HL-60/S4 (cell line): ENCODE measurements around the gene FOXO1.
"Not testable (repeated sequence)": the region's sequence is repeated elsewhere in the genome, so short reads cannot be mapped to it uniquely, and the experiment has no call there.

Source experiments
- in situ Hi-C: fragments of 300-500 bp; cut with MboI; formaldehyde crosslinking; loops from 2 replicates; pipeline ENCODE4 v1.14.3; 2022; ENCODE audit warnings: low sequenced_read_pairs

The FOXO1 gene

DNA sequence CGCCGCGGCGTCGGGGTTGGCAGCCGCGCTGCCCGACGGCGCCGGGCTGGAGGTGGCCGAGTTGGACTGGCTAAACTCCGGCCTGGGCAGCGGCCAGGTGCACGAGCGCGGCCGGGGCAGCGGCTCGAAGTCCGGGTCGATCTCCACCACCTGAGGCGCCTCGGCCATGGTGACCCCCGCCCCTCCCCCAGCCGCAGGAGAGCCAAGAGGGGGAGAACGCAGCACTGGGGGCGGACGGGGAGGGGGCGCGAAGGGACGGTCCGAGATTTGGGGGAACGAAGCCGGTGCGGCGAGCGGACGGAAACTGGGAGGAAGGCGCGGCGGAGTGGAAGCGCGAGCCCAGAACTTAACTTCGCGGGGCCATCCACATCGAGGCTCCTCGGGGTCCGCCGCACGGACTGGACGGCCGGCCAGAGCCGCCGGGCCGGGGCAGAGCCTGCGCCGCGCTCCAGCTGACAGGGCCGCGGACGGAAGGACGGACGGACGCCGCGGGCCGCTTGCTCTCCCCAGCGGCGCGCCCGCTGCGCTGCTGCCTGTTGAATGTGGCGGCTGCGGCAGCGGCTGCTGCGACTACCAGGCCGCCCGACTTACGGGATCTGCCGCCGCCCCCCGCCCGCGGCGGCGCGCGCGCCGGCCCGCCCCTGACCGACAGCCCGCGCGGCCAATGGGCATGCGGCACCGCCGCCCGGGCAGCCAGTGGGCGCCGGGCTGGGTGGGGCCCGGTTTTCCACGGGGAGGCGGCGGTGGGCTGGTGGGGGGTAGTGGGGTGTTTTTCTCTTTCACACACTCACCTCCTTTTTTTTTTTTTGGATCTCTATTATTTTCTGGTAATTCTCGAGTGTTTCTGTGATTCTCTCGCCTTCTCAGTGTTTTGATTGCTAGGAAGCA, at the start of gene FOXO1:
FOXO1 (minus strand) TSS at position 597 of the 888 bp plus-strand sequence; CDS start at position 168, 429 bp downstream.
- in situ Hi-C loops: no loop called here

DNA sequence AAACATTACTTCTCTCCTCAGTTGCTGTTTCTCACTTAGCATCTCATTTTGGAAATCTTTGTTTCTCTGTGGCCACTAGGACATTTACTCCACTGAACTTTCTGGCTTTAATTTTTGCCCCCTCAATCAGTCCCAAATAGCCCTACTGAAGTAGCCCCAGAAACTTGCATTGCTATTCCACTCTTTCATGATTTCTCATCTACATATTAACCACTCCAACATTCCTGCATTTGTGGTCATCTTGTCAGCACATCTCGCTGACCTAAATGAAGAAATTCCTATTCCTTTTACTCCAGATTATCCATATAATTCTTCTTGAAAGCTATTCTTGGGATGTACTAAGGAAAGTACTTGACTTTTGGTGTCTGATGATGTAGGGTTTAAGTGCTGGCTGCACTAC, 48.0 kb upstream of the FOXO1 start:
- in situ Hi-C loops: not testable (repeated sequence)

DNA sequence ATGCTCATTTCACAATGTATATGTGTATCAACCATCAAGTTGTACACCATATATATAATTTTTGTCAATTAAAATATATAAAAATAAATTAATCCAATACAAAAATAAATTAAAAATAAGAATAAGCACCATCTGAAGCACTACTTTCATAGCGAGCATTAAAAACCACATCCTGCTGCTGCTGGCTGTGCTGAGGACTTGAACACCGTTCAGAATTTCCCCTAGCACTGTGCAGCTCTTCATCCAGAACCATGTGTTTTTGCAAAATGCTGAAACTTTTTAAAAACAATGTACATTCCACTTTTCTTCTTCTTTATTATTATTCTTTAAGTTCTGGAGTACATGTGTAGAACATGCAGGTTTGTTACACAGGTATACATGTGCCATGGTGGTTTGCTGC, 40.0 kb upstream of the FOXO1 start:
- in situ Hi-C loops: no loop called here

DNA sequence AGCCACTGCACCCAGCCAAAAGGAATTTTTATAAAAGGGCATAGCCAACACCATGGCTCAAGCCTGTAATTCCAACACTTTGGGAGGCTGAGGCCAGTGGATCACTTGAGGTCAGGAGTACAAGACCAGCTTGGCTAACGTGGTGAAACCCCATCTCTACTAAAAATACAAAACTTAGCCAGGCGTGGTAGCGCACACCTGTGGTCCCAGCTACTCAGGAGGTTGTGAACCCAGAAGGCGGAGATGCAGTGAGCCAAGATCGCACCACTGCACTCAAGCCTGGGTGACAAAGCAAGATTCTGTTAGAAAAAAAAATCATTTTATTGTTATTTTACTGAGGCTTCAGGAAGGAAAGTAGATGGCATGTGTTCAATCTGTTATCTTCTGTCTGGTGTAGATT, 31.3 kb upstream of the FOXO1 start:
- in situ Hi-C loops: loop anchor here (25.0 kb wide), 2 partner anchors 635 to 1010 kb away; no protein-coding TSS in a partner anchor

DNA sequence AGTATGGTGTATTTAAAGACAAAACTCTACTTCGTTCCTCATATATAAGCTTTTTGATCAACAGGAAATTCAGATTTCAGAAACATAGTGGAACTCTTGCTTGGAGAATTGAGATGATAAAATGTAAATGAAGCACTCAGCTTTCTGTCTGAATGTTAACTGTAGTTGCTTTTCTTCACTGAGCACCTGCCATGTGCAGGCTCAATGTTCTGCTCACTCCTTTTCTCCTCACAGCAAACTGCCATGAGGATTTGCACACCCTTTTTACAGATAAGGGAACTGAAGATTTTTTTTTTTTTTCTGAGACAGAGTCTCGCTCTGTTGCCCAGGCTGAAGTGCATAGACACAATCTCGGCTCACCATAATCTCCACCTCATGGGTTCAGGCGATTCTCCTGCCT, 28.0 kb upstream of the FOXO1 start:
- in situ Hi-C loops: loop anchor here (25.0 kb wide), 2 partner anchors 632 to 1007 kb away; no protein-coding TSS in a partner anchor

DNA sequence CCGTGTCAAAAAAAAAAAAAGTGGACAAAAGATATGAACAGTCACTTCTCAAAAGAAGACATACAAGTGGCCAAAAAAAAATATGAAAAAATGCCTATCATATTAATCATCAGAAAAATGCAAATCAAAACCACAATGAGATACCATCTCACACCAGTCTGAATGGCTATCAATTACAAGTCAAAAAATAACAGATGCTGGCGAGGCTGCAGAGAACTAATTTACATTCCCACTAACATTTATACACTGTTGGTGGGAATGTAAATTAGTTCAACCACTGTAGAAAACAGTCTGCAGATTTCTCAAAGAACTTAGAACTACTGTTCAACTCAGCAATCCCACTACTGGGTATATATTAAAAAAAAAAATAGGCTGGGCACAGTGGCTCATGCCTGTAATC, 26.5 kb upstream of the FOXO1 start:
- in situ Hi-C loops: loop anchor here (25.0 kb wide), 2 partner anchors 631 to 1006 kb away; no protein-coding TSS in a partner anchor

DNA sequence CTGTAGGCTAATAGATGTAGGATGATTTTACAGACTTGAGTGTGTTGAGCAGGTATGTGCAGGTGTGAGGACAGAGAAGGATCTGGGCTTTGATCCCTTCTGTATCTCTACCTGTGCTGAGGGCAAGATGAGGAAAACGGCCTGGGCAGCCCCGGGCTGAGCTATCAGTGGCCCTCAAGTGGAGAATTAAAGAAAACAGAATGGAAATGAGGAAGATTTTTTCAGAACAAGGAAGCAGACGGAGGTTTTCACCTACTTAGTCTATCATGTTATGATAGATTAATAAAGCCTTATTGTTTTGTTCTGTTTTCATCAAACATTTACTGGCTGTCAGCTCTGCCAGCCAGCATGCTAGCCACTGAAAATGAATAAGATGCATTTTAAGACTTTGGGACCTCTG, 22.3 kb upstream of the FOXO1 start:
- in situ Hi-C loops: loop anchor here (25.0 kb wide), 2 partner anchors 626 to 1001 kb away; no protein-coding TSS in a partner anchor

DNA sequence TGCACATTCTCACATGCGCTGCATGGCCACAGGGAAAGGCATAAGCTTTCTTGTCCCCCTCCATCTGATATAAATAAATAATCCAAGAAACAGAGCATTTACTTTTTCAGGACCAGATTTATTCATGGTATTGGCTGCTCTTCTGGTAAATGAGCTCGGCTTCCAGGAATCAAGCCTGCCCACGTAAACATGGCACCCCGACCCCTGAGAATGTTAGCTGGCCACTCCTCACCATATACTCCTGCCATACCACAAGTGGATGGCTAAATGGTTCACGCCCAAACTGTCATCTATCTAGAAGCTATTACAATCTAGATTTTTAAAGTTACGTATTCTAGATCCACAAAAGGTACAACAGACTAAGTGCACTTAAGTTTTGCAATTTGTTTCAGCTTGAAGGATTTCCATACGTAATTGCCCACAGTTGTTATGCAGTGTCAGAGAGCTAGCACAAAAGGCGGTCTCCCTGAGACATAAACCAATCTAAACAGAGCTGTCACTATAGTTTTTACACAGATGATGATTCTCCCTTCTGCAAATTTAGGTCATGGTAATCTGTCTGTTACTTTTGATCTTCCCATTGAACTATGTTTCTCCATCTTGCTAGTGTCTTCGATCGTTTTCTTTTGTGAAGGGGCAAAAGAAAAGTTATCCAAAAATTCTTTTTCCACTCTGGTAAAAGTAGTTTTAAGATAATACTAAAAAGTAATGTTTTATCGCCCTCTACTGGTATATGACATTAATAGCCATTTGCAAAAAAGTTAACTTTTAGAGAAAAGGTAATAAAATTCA, 16.2 kb upstream of the FOXO1 start:
- in situ Hi-C loops: loop anchor here (25.0 kb wide), 2 partner anchors 620 to 995 kb away; no protein-coding TSS in a partner anchor

DNA sequence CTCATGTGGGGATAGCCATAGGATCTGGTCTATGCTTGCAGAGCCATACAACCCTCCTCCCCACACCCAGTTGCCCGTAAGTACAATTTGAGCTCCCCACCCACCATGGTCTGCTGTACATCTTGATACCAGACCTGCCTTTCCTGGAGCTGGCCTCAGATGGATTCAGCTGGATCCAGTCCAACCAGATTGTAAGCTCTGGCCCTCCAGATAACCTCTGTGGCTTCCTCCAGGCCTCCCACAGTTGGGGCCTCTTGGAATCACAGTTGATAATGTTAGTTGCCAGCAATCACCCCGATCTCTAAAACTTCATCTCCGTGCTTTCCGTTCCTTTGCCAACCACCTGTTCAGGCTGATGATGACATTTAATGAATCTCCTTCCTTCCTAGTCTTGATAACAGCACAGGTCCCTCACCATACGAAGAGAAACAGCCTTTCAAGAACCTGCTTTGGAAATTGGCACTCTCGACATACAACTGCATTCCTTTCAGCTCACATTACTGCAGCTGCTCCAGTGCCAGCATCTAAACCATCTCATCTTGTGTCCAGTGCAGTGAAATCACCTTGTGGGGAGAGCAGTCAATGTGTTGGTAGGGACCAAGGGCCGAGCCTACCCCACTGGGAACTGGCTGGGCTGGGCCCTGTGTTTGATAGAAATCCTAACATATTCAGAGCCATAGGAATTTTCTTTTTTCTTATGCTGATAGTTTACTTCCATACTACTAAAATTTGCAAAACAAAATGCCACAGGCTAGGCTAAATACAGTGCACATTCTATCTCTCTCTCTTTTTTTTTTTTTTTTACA, 15.1 kb upstream of the FOXO1 start:
- in situ Hi-C loops: loop anchor here (25.0 kb wide), 2 partner anchors 619 to 994 kb away; no protein-coding TSS in a partner anchor

DNA sequence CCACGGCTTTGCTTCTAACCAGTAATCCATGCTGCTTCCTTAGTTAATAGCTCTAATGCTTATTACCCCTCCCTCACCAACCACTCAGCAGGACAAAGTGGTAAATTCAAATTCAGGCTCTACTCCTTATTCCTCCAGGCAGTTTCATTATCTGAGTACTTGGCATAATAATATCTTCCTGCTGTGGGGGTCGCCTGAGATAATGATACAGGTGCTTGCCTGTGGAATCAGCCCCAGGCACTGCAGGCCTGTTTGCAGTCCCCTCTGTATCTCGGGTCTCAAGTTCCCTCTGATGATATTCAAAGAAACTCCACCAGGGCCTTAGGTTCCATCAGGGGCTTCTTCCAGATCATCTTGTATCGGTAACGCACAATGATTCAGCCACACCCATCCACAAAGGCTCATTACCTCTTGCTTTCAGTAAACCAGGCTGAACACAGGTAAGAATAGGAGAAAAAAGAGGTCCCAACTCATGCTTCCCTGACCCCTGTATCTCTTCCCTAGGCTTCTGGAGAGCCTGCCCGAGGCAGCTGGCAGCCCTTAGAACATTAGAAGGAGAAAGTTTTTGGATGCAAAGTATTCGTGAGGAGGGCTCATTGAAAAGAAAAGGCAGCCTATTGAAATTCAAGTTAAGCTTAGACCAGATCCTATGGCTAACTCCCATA, 14.3 kb upstream of the FOXO1 start:
- in situ Hi-C loops: loop anchor here (25.0 kb wide), 2 partner anchors 618 to 993 kb away; no protein-coding TSS in a partner anchor

DNA sequence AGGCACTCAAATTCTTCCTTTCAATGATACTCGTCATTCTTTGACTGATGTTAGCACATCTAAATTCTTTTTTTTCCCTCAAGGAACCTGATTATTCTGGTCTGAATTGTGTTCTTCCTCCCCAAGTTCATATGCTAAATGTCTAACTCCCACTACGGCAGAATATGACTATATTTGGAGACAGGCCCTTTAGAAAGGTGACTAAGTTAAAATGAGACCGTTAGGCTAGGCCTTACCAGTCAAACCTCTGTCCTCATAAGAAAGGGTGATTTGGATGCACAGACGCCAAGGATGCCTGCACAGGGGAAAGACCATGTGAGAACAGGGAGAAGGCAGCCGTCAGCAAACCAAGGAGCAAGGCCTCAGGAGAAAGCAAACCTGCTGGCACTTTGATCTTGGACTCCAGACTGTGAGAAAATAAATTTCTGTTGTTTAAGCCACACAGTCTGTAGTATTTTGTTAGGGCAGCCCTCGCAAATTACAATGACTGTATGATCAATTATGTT, 13.1 kb upstream of the FOXO1 start:
- in situ Hi-C loops: loop anchor here (25.0 kb wide), 2 partner anchors 617 to 992 kb away; no protein-coding TSS in a partner anchor

DNA sequence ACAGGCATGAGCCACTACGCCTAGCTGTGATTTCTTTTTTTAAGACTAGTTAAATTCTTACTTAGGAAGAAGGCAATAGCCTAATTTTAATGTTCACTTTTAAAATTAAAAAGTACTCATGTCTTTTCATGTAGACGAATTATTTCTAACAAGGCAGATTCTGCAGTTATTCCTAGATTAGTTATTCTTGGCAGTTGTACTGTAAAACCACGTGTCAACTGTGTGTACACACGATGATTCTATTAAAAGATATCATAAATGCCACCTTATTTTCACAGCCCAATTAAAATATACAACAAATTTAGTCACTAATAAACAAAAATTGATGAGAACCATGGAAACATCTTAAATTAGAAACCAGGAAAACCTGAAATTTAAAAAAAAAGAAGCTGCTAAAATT, 10.6 kb upstream of the FOXO1 start:
- in situ Hi-C loops: loop anchor here (25.0 kb wide), 2 partner anchors 615 to 990 kb away; no protein-coding TSS in a partner anchor

DNA sequence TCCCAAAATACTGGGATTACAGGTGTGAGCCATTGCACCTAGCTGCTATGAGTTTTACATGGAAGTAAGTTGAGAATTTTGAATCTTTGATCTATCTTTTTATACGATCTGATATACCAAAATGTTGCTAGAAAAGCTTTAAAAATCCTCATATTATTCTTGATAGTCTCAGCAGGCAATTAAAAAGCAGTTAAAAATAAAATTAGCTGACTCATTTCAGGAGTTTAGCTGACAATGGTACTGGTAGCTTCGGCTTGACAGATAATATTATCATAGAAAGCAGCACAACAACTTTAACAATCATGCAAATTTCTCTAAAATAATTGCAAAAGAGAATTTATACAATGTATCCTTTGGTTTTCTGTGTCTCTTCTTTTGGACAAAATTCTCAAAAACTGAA, 9.6 kb upstream of the FOXO1 start:
- in situ Hi-C loops: loop anchor here (25.0 kb wide), 2 partner anchors 614 to 989 kb away; no protein-coding TSS in a partner anchor

DNA sequence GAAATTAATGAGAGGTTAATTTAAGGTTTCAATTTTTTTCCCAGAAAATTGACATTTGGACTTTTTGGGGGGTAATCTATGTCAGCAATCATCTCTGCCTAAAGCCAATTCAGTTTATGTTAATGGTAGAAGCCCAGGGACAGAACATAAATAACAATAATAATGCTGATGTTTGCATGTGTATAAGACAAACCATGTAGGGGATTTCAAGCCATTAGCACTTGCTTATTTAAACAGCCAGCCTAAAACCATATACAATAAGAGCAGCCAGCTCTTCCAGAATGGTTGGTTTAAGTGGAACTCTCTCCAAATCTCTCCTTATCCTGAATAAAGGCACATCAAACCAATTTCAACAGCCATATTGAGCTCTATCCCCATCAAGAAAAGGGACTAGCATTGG, 7.0 kb upstream of the FOXO1 start:
- in situ Hi-C loops: no loop called here

DNA sequence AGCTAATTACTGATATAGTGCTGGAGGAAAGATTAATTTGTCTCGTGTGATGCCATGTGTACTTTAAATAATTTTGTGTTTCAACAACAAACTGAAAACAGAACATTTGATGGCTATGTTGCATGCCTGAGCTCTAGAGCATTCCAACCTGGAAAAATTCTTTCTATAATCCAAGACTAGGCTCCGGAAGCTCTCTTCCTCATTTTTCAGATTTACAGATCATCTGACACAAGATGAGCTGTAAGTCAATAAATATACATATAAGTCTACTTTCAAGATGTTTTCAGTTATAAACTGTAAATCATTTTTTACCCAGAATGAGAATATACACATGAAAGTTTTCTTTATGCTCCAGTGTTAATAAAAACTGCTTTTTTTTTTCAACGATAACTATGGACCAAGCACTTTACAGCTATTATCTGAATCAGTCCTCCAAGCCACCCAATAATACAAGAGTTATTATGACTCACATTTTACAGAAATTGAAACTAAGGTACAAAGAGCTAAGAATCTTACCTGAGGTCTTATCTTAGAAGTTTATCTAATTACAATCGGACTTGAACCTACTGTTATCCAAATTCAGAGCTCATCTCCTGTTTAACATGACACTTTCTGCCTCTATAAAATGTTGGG, 6.4 kb upstream of the FOXO1 start:
- in situ Hi-C loops: no loop called here

DNA sequence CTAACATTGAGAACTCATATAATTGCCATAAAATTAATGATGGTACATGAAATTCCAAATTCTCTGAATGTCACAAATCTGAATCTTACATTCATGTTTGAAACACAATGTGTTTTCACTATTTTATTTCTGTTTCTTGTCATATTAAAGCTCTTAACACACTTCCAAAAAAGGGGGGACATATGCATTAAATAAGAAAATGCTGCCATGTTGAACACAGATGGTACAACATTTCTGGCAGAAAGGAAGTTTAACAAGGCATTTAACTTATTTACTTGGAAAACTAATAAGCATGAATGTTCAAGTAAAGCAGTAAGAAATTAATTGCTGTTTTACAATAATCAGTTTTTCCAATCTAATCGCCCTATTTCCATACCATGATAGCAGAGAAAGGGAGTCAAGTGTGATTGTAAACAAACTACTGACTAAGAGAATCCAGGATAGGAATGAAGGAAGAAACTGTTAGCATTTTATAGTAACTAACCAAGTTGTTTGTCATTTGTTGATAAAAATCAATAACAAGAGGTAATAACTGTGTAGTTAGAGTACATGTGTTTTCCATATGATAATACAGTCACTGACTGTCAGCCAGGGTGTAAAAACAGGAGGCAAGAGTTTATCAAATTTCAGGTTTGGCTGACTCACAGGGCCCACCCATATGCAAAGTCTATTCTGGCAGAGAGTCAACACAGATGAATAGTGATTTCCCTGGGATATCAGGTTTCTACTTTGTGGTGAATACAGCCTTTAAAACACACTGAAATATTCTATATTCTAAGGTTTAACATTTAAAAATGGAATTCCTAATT, 5.7 kb upstream of the FOXO1 start:
- in situ Hi-C loops: no loop called here

DNA sequence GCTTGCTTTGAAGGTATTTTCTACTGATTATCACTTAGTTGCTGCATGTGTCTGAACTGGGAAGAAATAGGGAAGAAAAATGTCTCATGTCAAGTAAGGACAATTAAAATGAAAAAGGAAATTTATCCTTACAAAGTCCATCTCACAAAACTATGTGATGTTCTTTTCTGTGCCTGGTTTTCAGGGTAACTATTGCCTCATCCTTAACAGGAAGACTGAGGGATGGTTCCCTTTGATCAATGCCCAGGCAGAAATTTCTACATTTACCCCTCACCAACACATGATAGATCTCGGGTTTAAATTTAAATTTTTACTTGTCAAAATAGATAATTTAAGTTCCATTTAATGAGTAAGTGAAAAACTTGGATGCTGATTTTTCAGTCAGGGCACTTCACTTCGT, 3.9 kb upstream of the FOXO1 start:
- in situ Hi-C loops: no loop called here

DNA sequence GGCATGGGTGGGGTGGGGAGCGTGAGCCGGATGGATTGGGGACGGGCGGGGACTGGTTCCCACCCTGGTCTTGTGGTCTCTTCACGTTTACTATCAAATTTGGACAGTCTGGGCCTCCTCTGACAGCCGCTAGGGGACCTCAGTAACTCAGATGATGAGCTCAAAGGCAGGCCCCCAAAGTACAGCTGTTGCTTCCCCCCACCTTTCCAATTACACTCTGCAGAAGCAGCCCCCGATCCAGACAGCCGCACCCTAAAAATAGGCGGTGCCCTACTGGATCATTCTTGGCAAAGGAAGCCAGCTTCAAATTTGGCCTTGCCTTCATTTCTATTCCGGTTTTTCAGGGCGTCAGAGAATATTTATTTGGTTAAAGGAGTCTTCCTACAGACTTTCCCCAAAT, 1.9 kb upstream of the FOXO1 start:
- in situ Hi-C loops: no loop called here
